Mononuclear cell (primary cell): ENCODE results near the gene MYH16. TPM values are rescaled to one million over a fixed set of nuclear protein-coding genes. Genes with fewer than 3 reads are reported as not detected.
"Not testable (repeated sequence)": the region's sequence is repeated elsewhere in the genome, so short reads cannot be mapped to it uniquely, and the experiment has no call there.

Experiments used
- H3K27me3 ChIP-seq: 2 replicates; pipeline ENCODE4 v1.6.0; 2011; ENCODE audit warnings: low read length, control low read depth; ENCODE audit not compliant: insufficient read depth
- H3K4me1 ChIP-seq: 2 replicates; pipeline ENCODE4 v1.5.1; 2011; ENCODE audit warnings: mild to moderate bottlenecking, low read length, control low read depth; ENCODE audit not compliant: insufficient read depth
- H3K4me3 ChIP-seq: 2 replicates; pipeline ENCODE4 v1.5.1; 2011; ENCODE audit warnings: mild to moderate bottlenecking, low read length, moderate library complexity
- H3K9me3 ChIP-seq: 2 replicates; pipeline ENCODE4 v1.5.1; 2011; ENCODE audit warnings: low read depth, mild to moderate bottlenecking, control low read depth, low read length
- total RNA-seq: library from RNA; depleted of rRNA; stranded (reverse); fragments of >200 nt; gene quantifications from one replicate; pipeline ENCODE4 v1.2.3, GENCODE V29; 2012

The MYH16 gene
- total RNA-seq, 1 donor, result not detected

GRCh38 chr7:99273561-99273960 is 922 bp downstream of the MYH16 start:
- not testable (repeated sequence) for H3K9me3 ChIP-seq, H3K4me1 ChIP-seq, H3K4me3 ChIP-seq, H3K27me3 ChIP-seq

GRCh38 chr7:99274908-99275307 is 2.3 kb downstream of the MYH16 start:
- H3K27me3 ChIP-seq, H3K4me3 ChIP-seq, H3K9me3 ChIP-seq, H3K4me1 ChIP-seq: not testable (repeated sequence)

GRCh38 chr7:99275496-99275895 is 2.9 kb downstream of the MYH16 start:
- Histone ChIP-seq H3K4me1 (no peaks in the 10 kb centered on the region), H3K4me3 (no peak overlapping the region), H3K27me3 (no peaks in the 10 kb centered on the region), H3K9me3 (no peaks in the 10 kb centered on the region)

- no peak overlapping the region for H3K4me3 ChIP-seq
- no peaks in the 10 kb centered on the region for H3K9me3 ChIP-seq
Measured at GRCh38 chr7:99278180-99278579, 5.5 kb downstream of the MYH16 start.

GRCh38 chr7:99284165-99284564 is 11.5 kb downstream of the MYH16 start:
- not testable (repeated sequence) for H3K4me3 ChIP-seq, H3K4me1 ChIP-seq, H3K9me3 ChIP-seq, H3K27me3 ChIP-seq

More at GRCh38 chr7:99278180-99278579, 5.5 kb downstream of the MYH16 start:
- H3K4me1 ChIP-seq, result no peaks in the 10 kb centered on the region
- H3K27me3 ChIP-seq, result no peaks in the 10 kb centered on the region

GRCh38 chr7:99287779-99288534 is 15.3 kb downstream of the MYH16 start:
- Histone ChIP-seq H3K27me3 (no peaks in the 10 kb centered on the region), H3K4me1 (no peaks in the 10 kb centered on the region), H3K9me3 (no peaks in the 10 kb centered on the region), H3K4me3 (no peak overlapping the region)

- no peak overlapping the region for H3K4me3 ChIP-seq
- no peaks in the 10 kb centered on the region for H3K9me3 ChIP-seq
- no peaks in the 10 kb centered on the region for H3K4me1 ChIP-seq
- H3K27me3 ChIP-seq, result no peaks in the 10 kb centered on the region
Measured at GRCh38 chr7:99289185-99289584, 16.5 kb downstream of the MYH16 start.

- not testable (repeated sequence) for H3K4me3 ChIP-seq, H3K9me3 ChIP-seq, H3K27me3 ChIP-seq, H3K4me1 ChIP-seq
Measured at GRCh38 chr7:99290148-99290547, 17.5 kb downstream of the MYH16 start.

- no peaks in the 10 kb centered on the region for H3K9me3 ChIP-seq
Measured at GRCh38 chr7:99290980-99291607, 18.5 kb downstream of the MYH16 start.

GRCh38 chr7:99292127-99292526 is 19.5 kb downstream of the MYH16 start:
- Histone ChIP-seq H3K4me1 (no peaks in the 10 kb centered on the region), H3K9me3 (no peaks in the 10 kb centered on the region), H3K27me3 (no peaks in the 10 kb centered on the region), H3K4me3 (no peak overlapping the region)

More at GRCh38 chr7:99290980-99291607, 18.5 kb downstream of the MYH16 start:
- Histone ChIP-seq H3K27me3 (no peaks in the 10 kb centered on the region), H3K4me3 (no peak overlapping the region), H3K4me1 (no peaks in the 10 kb centered on the region)

GRCh38 chr7:99293167-99293566 is 20.5 kb downstream of the MYH16 start:
- Histone ChIP-seq H3K4me1 (no peaks in the 10 kb centered on the region), H3K27me3 (no peaks in the 10 kb centered on the region), H3K9me3 (no peaks in the 10 kb centered on the region), H3K4me3 (no peak overlapping the region)

- H3K9me3 ChIP-seq, result no peaks in the 10 kb centered on the region
- no peaks in the 10 kb centered on the region for H3K27me3 ChIP-seq
- no peak overlapping the region for H3K4me3 ChIP-seq
- no peaks in the 10 kb centered on the region for H3K4me1 ChIP-seq
Measured at GRCh38 chr7:99293650-99294049, 21.0 kb downstream of the MYH16 start.

- no peaks in the 10 kb centered on the region for H3K4me1 ChIP-seq
- H3K4me3 ChIP-seq, result no peak overlapping the region
- no peaks in the 10 kb centered on the region for H3K27me3 ChIP-seq
Measured at GRCh38 chr7:99296471-99296870, 23.8 kb downstream of the MYH16 start.

GRCh38 chr7:99301496-99301895 is 28.9 kb downstream of the MYH16 start:
- Histone ChIP-seq H3K27me3 (no peaks in the 10 kb centered on the region), H3K4me3 (no peak overlapping the region), H3K9me3 (no peaks in the 10 kb centered on the region), H3K4me1 (no peaks in the 10 kb centered on the region)

More at GRCh38 chr7:99296471-99296870, 23.8 kb downstream of the MYH16 start:
- no peaks in the 10 kb centered on the region for H3K9me3 ChIP-seq

- H3K4me3 ChIP-seq, result no peak overlapping the region
- H3K27me3 ChIP-seq, result no peaks in the 10 kb centered on the region
Measured at GRCh38 chr7:99305473-99306260, 33.0 kb downstream of the MYH16 start.

More at GRCh38 chr7:99305473-99306260, 33.0 kb downstream of the MYH16 start:
- H3K4me1 ChIP-seq, result no peaks in the 10 kb centered on the region
- no peaks in the 10 kb centered on the region for H3K9me3 ChIP-seq
